BJ (cell line): Measurements from ENCODE around the gene NPHP4. TPM values are rescaled to one million over a fixed set of nuclear protein-coding genes. Genes with fewer than 3 reads are reported as not detected.

Experiments
- CTCF ChIA-PET: fragments of 350-600 bp; formaldehyde crosslinking; extraction: SDS; loops from one replicate; lab custom pipeline; 2021; ENCODE audit warnings: antibody characterized with exemption, inconsistent platforms; lab: Yijun Ruan, JAX
- POLR2A ChIA-PET: fragments of 300-600 bp; sonication (Branson Sonifier 250); formaldehyde crosslinking; extraction: SDS; loops from one replicate; lab custom pipeline; 2021; ENCODE audit warnings: antibody characterized with exemption; lab: Charles Lee
- DNase-seq: peaks from one replicate; pipeline ENCODE4 v3.0.0-alpha.2; 2011; ENCODE audit warnings: low read depth
- H3K27me3 ChIP-seq: 2 replicates; pipeline ENCODE4 v1.6.0; 2011; ENCODE audit warnings: low read length; ENCODE audit not compliant: control insufficient read depth, insufficient read depth
- H3K36me3 ChIP-seq: 2 replicates; pipeline ENCODE4 v1.5.1; 2011; ENCODE audit warnings: low read length; ENCODE audit not compliant: control insufficient read depth, insufficient read depth
- H3K4me3 ChIP-seq: 2 replicates; pipeline ENCODE4 v1.5.1; 2011; ENCODE audit warnings: low read depth, mild to moderate bottlenecking, control low read depth, low read length
- CTCF ChIP-seq: IDR thresholded peaks from 2 replicates; pipeline ENCODE4 v1.5.1; 2011; ENCODE audit warnings: low read depth, mild to moderate bottlenecking, control low read depth, inconsistent platforms, low read length, moderate library complexity; ENCODE audit not compliant: insufficient read depth
- polyA plus RNA-seq: library from polyadenylated mRNA; depleted of rRNA; stranded (reverse); fragments of >200 nt; gene quantifications from 2 replicates; pipeline ENCODE4 v1.2.3, GENCODE V29; 2011

NPHP4 gene
- polyA plus RNA-seq, 1 experiment: 4.3 TPM

GRCh38 chr1:5847013-5847659 lies 145.1 kb downstream of the NPHP4 start:
- ChIA-PET CTCF (no interaction called here), POLR2A (no interaction called here)
- Histone ChIP-seq H3K27me3 (no peaks in the 10 kb centered on the region), H3K4me3 (no peak overlapping the region), H3K36me3 (no peaks in the 10 kb centered on the region)
- no peak for TF ChIP-seq CTCF
- no peak for DNase-seq

GRCh38 chr1:5845376-5845775 lies 146.8 kb downstream of the NPHP4 start:
- ChIA-PET CTCF (interaction anchor here (0.6 kb wide), 1 partner anchor 44 kb away, joined by 3 read pairs; no protein-coding TSS in a partner anchor), POLR2A (no interaction called here)
- no peak overlapping the region for H3K4me3 ChIP-seq
- no peak for TF ChIP-seq CTCF
- H3K36me3 ChIP-seq: no peaks in the 10 kb centered on the region
- no peaks in the 10 kb centered on the region for H3K27me3 ChIP-seq
- DNase-seq: no peak

- no peak for TF ChIP-seq CTCF
- no peaks in the 10 kb centered on the region for H3K27me3 ChIP-seq
- ChIA-PET CTCF (no interaction called here), POLR2A (no interaction called here)
- H3K36me3 ChIP-seq: no peaks in the 10 kb centered on the region
- DNase-seq: no peak
- H3K4me3 ChIP-seq: no peak overlapping the region
Measured at GRCh38 chr1:5844442-5844841, 147.8 kb downstream of the NPHP4 start.

GRCh38 chr1:5843521-5844096 lies 148.6 kb downstream of the NPHP4 start:
- Histone ChIP-seq H3K36me3 (no peaks in the 10 kb centered on the region), H3K4me3 (no peak overlapping the region), H3K27me3 (no peaks in the 10 kb centered on the region)
- CTCF ChIA-PET: interaction anchor here (1.0 kb wide), 1 partner anchor 10 kb away, joined by 3 read pairs; no protein-coding TSS in a partner anchor
- no peak for TF ChIP-seq CTCF
- DNase-seq: no peak
- POLR2A ChIA-PET: no interaction called here

- no peaks in the 10 kb centered on the region for H3K36me3 ChIP-seq
- ChIA-PET CTCF (no interaction called here), POLR2A (no interaction called here)
- no peaks in the 10 kb centered on the region for H3K27me3 ChIP-seq
- no peak for DNase-seq
- H3K4me3 ChIP-seq: no peak overlapping the region
- no peak for TF ChIP-seq CTCF
Measured at GRCh38 chr1:5842679-5843078, 149.5 kb downstream of the NPHP4 start.
